Activated CD4-positive, alpha-beta T cell treated with anti-CD3 and anti-CD28 coated beads for 48 hours (primary cell): ENCODE data around the gene LYPD6.
"Not testable (repeated sequence)": the region's sequence is repeated elsewhere in the genome, so short reads cannot be mapped to it uniquely, and the experiment has no call there.

Experiments used
- DNase-seq: peaks from one replicate; pipeline ENCODE4 v3.0.0-alpha.2; 2020

LYPD6 gene, protein sequence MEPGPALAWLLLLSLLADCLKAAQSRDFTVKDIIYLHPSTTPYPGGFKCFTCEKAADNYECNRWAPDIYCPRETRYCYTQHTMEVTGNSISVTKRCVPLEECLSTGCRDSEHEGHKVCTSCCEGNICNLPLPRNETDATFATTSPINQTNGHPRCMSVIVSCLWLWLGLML

DNA sequence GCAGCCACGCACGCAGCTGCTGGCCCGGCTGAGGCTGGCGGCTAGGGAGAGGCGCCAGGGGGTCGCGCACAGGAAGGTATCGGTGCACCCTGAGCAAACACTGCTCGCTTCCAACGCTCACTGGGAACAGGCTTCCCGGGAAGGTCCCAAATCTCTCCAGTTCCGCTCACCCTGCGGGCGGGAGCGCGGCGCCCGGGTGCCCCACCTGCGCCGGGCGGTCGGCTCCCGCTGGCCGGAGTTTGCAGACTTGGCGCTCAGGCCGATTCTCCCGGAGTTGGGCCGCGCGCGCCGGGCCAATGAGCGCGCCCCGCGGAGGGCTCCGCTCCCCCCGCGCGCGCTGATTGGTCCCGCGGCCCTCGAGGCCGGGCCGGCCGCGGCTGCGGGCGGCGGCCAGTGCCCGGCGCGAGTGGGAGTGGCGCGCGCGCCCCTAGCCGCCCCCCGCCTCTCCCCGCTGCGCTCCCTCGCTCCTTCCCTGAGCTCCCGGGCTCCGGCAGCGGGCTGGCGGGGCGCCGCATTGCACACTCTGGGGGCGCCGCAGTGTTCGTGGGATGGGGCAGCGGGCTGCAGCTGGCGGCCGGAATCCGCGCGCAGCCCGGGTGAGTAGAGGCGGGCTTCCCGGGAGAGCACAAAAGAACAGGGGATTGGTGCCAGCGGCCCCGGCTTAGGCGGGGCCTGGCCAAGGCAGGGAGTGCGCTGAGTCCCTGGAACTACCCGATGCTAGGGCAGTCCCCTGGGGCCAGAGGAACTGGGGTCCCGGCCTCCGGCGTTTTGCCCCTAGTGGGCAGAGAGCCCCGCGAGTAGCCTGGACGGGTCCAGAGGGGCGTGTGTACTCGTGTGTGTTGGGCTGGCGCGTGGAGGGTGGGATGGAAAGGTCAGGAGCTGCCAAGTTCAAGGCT, at the start of gene LYPD6:
Gene LYPD6 (plus strand): TSS at position 461 of the 896 bp plus-strand sequence. CDS start 107,122 bp downstream, outside the sequence.
- no peak for DNase-seq

DNA sequence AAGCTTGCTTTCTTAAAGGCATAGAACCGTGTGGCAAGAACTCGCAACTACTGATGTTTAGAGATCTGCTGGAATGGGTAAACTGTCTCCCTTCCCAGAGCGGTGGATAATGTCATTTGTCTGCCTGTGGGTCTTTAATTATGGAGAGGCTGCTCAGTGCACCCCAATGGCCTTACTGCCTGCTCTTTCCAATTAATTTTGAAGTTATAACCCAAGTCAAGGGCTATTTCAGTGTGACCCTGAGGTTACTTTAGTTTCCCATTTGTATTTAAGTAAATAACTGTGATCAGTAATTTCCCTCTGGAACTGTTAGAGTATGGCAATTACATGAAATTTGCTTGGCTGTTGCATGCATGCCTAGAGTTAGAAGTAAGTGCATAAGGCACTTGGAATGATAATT, 48.9 kb upstream of the LYPD6 start:
- DNase-seq: no peak

DNA sequence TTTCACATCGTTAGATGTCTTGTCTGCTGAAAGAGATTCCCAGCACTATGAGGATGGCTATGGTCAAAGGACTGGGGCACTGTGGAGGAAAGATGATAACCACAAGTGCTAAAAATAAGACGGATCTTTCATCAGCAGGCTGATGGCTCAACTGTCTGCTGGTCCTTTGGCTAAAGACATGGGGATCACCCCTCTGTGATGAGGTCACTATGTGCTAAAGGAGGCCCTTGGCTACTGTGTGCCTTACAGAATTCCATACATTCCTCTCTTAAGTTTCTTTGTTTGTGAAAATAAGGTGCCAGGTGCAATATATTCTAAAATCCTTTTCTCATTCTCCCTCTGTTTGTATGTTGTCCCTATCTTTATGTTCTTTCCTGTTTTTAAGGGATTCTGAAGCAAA, 39.7 kb upstream of the LYPD6 start:
- DNase-seq: no peak

DNA sequence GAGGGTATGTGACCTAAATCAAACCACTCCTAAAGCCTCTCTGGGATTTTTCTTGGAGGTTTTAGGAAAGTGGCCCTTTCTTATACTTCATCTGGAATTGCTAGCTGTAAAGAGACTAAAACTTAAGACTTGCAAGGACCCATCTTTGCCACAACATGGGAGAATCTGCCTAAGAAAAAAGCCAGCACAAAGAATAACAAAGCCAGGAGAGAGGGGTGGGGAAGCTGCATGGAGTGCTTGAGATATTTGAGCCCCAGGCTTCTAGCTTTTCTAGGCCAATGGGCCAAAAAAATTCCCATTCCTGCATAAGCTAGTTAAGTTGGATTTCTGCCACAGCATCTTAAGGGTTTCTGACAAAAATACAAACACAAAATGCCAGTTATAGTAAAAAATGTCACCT, 38.5 kb upstream of the LYPD6 start:
- DNase-seq: no peak

DNA sequence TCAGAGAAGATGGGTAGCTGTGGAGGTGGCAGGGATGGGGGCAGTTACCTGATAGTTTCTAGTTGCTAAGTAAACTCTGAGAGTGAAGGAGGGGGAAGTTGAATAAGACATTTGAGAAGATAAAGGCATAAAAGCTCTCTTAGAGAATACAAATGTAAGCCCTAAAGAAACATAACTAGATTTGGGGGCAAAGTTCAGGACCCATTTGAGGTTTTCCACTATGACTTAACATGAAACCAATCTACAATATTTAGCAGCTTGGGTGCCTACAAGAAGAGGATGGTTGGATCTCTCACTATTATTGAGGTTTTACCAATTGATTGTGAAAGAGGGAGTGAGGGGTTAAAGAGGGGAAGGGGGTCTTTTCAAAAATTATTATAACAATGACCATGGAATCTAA, 34.4 kb upstream of the LYPD6 start:
- no peak for DNase-seq

DNA sequence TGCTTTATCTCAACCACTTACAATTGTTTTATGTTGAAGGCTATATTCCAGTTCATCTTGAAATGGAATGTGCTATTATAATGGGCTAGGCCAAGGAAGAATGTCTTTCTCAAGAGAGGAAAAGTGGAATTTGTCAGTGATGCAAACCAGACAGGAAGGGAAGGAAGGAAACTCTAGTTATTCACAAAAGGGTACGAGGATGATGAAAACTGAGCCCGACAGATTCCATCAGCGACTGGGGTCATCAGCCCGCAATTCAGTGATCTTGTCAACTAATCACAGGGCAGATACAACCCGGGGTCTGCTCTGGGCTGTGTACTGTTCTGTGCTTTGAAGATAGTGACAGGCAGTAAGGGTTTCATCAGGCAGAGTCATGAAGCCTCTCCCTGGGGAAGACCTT, 23.4 kb upstream of the LYPD6 start:
- DNase-seq: no peak

DNA sequence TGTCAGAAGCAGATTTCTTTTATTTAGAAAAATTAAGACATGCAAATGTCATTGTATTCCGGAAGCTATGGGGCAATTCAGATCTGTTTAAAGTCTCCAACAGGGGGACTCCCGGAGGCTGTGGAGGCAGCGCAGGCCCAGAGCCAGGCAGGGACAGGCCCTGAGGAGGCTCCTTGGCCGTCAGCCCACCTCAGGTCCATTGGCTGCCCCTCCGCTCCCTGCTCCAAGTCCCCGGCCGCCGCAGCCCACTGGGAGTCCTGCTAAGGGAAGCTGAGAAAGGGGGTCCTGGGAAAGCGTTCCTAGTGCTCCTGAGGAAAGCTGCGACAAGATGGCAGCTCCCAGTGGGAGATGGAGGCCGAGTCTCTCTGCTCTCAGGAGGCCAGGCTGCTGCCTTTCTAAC, 20.0 kb upstream of the LYPD6 start:
- no peak for DNase-seq

DNA sequence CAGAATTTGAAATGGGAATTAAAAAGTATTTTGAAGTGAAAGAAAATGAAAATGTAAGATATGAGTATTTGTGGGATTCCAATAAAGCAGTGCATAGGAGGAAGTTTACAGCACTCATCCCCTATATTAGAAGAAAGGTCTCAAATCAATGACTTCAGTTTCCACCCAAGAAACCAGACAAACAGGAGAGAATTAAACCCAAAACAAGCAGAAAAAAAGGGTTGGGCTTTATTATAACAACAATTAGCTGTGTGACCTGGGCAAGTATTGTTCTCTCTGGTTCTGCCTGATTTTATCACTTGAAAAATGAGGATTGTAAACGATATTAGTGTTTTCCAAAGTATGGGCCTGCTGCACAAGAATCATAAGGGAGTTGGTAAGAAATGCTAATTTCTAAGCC, 18.3 kb upstream of the LYPD6 start:
- DNase-seq: no peak

DNA sequence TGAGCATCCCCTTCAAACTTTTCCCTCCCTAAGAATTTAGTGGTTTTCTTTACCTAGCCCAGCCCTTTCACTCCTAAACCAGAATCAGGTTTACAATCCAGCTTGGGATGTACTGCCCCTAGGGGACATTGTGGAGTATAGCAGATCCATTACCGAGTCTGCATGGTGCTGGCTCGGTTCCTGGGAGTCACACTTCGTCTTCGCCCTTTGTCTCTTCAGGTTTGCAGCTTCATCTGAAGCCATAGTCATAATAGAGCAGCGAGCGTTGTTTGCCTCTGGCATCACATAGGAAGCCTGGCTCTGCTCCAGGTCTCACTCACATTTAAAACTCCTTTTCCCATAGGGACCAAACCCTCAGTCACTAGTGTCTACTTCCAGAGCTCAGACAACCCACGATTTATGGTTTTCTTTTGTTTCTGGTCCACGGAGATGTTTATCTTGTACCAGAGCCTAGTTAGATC, 16.8 kb upstream of the LYPD6 start:
- peak; percentile 6 for DNase-seq

DNA sequence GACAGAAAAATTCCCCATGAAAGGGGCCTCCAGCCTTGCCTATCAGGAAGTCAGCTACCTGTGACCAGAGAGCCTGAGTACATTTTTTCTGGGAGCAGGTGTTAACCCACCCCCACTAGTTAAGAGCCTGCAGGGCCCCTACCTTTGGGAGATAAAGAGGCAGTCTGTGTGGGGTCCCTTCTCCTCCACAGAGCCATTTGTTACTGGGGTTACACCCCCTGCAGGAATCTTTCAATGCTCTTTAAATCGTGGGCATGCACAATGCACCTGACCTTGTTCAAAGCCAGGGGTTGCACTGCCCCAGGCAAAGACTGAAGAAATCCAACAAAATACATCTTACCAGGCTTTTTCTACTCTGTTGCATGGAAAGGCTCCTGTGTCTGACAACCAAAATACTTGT, 15.7 kb upstream of the LYPD6 start:
- no peak for DNase-seq

DNA sequence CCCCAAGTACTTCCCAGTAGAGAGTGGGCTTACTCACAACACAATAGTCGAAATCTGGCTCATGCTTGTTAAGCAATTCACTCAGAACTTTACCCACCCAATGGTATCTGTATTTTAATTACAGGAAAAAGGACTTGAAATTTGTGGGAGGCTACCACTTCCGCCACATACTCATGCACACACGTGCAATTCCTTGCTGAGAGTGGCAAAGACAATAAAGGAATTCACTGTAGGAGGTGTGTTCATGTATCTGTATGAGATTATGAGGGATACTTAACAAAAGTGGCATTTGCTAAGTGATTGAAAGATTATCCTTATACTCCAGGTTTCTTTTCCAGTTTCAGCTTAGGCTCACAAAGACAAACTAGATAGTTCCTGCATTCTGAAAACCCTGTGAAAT, 14.9 kb upstream of the LYPD6 start:
- no peak for DNase-seq

DNA sequence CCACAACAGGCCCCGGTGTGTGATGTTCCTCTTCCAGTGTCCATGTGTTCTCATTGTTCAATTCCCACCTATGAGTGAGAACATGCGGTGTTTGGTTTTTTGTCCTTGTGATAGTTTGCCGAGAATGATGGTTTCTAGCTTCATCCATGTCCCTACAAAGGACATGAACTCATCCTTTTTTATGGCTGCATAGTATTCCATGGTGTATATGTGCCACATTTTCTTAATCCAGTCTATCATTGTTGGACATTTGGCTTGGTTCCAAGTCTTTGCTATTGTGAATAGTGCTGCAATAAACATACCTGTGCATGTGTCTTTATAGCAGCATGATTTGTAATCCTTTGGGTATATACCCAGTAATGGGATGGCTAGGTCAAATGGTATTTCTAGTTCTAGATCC, 11.8 kb upstream of the LYPD6 start:
- DNase-seq: not testable (repeated sequence)

DNA sequence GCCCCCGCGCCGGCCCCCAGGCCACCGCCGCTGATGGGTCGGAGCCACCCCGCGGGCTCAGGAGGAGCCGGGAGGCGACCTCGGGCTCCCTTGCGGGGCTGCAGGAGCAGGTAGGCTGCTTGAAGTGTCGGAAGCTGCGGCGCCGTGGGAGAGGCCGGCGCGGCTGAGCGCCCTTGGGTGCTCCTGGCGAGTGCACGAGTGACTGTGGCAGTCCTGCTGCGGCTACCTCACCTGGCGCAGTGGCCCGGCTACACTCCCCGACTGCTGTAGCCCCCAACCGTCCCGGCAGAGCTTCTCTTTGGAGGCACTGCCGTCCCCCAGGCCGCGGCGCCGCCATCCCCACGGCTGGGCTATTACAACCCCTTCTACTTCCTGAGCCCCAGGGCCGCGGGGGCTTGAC, 10.0 kb upstream of the LYPD6 start:
- DNase-seq: no peak

DNA sequence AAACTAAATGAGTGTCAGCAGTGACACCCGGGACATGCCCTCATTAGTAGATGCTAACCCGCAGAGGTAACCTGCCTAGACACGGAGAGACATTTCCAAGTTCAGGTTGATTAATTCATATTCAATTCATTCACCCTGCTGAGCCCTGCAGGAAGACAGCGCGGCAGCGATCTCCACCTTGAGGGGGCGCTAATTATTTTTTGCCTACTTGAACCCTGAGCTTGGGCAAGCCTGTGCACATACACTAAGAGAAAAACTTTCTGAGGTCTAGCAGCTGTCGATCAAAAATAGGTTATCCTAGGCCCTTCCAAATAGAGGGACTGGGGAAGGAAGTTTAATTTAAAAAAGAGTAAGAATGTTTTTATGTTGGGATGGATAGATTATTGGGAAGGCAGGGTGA, 1.3 kb upstream of the LYPD6 start:
- DNase-seq: no peak

DNA sequence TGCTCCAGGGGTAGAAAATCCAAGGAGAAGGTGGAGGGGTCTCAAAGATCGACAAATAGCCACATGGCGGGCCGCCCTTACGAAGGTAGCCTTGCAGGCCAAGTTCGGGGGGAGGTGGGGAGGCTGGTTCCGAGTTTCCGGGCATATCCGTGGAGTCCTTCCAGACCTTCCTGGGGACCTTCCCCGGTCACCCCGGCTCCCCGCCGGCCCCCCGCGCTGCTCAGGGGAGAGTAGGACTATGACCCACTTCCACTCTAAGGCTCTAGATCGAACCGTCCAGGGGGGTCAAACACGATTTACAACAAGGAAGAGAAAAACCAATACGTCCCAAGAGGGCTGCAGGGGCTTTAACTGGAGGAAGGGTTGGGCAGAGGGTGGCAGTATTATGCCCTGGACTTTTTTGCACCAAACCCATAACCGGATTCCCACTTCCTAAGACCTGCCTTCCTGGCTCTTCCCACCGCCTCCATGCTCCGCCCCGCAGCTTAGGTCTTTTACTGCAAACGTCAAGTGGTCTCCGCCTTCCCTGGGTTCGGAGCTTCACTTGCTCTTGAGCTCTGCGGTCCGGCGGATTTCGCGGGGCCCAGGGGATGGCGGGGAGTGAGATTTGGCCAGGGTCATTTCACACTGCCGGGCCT, 779 bp upstream of the LYPD6 start:
- DNase-seq: no peak

DNA sequence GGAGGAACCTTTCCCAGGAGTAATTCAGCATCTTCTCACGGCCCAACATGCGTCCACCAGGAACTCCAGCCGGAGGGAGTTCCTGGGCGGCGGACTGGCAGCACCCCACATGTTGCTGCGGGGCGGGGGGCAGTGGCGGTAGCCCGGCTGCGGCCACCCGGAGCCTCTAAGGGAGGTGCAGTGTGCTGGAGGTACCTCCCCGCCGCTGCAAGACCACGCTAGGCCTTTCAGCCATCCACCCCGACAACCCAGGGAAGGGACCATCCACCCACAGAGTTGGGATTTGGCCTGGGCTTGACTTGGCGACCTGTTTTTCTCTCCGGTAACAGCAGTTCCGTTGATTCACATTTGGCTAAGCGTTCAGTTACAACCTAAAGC, 625 bp downstream of the LYPD6 start:
- no peak for DNase-seq

DNA sequence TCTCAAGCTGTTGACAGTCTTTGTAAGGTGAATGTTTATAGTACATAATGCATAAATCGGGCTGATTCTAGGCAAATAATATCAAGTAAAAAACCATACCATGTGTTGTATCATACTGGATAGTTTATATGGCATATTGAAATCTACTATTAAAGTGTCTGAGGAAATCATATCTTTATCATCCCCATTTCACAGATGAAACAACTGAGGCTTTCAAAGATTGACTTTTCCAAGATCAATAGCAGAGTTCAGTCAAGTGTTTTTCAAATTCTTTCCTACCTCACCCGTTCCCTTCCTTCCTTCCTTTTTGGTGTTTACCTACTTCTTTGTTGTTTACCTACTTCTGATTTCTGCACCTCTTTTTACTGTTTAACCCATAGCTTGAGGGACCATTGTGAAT, 2.0 kb downstream of the LYPD6 start:
- no peak for DNase-seq

DNA sequence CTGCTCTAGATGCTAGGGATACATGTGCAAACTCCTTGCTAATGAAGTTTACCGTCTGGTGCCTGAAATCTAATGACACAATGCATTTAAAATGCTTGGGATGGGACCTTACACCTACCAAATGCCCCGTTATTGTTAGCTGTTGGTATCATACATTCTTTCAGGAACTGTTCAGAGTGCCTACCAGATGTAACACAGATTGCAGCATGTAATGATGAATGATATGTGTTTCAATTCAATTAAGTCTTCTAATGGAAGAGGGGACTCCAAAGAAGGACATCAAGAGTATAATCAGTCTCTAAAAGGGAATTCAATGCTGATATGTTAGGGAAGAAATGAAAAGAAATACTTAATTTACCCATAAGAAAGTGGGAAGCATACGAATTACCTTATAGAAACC, 3.2 kb downstream of the LYPD6 start:
- DNase-seq: no peak

DNA sequence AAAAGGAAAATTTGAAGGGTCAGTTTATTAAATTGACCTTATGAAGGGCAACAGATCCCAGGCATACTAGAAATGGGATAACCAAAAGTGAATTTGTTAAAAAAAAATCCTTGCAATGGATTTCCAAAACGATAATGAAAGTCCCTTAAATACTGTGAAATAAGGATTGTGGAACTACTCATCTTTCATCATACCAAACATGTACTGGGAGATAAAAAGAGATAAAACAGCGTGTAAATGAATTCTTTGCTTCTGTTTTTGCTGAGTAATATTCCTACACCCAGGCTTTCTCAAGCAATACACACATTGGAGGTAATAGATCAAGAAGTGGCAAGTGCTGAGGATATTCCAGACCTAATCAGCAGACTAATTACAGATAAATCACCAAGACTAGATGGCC, 3.8 kb downstream of the LYPD6 start:
- no peak for DNase-seq

DNA sequence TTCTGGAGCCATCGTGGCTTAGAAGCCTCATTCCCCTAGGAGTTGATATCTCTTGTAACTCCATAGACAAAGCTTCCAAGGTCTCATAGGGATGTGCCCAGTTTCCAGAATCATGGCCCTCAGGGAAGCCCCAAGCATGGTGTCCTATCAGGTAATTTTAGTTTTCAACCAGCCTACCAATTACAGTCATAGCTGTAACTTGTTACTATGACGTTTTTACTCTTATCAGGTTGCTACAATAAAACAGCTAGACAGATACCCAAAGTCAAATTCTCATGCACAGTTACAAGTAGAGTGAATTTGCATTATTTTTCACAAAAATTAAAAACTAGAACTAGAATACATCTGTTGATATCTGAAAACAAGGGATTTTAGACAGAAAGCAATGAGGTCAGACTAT, 8.9 kb downstream of the LYPD6 start:
- no peak for DNase-seq

DNA sequence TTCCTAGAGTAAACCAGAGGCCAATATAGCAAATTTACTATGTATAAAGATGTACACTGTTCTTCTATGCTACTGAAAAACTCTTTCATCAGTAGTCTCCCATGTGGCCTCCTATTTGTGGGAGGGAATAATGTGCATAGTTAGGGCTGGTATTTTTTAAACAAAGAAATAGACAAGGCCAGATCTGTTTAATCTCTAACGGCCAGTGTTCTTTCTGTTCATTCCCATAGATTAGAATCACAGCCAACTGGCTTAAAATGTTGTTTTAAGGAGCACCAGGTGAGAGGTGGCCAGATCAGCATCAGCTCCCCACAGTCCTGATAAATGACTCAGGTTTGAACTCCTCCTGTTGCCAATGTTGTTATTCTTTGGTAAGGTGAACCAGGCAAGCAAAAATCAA, 12.1 kb downstream of the LYPD6 start:
- DNase-seq: no peak

DNA sequence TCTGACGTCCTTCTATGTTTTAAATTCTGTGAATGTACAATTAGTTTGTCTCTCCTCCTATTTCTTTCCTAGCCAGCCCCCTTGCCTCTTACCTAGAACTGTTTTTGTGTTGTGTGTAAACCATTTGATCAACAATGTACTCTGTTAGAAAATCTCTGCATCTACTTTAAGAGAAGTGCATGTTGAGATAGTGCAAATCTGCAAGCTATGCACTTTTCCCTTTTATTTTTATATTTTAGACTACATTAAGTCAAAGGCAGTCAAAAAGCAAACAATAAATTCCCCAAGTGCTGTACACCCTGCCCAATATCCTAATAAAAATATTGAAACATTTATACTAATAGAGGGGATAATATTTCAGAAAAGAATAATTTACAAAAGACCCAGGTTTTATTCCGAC, 13.7 kb downstream of the LYPD6 start:
- DNase-seq: no peak

DNA sequence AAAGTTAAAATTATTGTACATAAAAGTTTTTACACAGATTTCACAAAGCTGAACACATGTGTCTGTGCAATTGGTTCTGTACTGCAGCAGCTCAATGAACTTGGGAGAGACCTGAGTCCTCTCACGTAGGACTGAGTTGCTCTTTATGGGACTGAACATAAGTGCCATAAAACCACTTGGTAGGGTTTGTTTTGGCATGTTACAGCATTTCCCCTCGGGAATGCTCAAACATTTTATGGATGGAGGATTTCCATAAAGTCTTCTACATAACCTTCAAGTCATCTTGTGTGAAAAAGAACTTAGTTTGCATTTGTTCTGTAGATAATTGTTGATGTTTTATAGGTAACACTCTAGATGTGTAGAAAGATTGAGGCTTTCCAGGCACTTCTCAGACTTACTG, 15.9 kb downstream of the LYPD6 start:
- no peak for DNase-seq

DNA sequence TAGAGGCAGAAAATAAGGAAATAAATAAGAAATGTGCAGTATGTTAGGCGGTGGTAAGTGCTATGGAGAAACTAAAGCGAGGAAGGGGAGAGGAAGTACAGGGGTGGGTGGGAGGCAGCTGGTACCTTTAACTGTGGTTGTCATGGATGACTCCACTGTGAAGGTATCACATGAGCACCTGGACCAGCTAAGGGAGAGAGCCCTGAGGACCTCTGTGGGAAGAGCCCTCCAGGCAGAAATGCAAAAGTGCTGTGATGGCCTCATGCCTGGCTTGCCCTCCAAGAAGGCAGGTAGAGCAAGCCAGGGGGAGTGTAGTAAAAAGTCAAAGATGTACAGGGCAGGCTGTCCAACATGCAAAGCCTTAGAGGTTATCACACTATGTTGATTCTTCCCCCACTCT, 17.9 kb downstream of the LYPD6 start:
- DNase-seq: no peak
